RWPE1 (cell line): Measurements from ENCODE around the gene HTT.
A peak's percentile ranks its signal among the peaks of the same experiment; 100 is the strongest.

Source experiments
- CTCF ChIA-PET: fragments of 350-600 bp; sonication (Branson Sonifier 250); formaldehyde crosslinking; extraction: SDS; loops from one replicate; lab custom pipeline; 2021; lab: Yijun Ruan, JAX
- POLR2A ChIA-PET: fragments of 400-600 bp; formaldehyde crosslinking; extraction: SDS; loops from one replicate; lab custom pipeline; 2020; ENCODE audit warnings: antibody characterized with exemption; ENCODE audit not compliant: low non-redundant PET; lab: Yijun Ruan, JAX
- DNase-seq: peaks from one replicate; pipeline ENCODE4 v3.0.0; 2012; ENCODE audit warnings: low spot score
- H3K27ac ChIP-seq: fragments of 450-650 bp; 2 replicates; pipeline ENCODE4 v1.5.1; 2017
- CTCF ChIP-seq: fragments of 450-650 bp; conservative IDR thresholded peaks from 2 replicates; pipeline ENCODE4 v1.5.1; 2017; ENCODE audit warnings: low read depth, mild to moderate bottlenecking

The HTT gene

GRCh38 chr4:3240936-3241522, 166.5 kb downstream of the HTT start:
- no peak overlapping the region for H3K27ac ChIP-seq
- POLR2A ChIA-PET, result no interaction called here
- DNase-seq, result no peak
- CTCF ChIA-PET, result no interaction called here
- no peak for TF ChIP-seq CTCF

GRCh38 chr4:3241898-3242524, 167.5 kb downstream of the HTT start:
- ChIA-PET POLR2A (no interaction called here), CTCF (no interaction called here)
- no peak for TF ChIP-seq CTCF
- DNase-seq, result no peak
- no peak overlapping the region for H3K27ac ChIP-seq

- ChIA-PET CTCF (no interaction called here), POLR2A (no interaction called here)
- no peak for DNase-seq
- H3K27ac ChIP-seq, result peak overlapping the region; percentile 3; the same call in 1 of the 2 replicates
- no peak for TF ChIP-seq CTCF
Measured at GRCh38 chr4:3243136-3243780, 168.8 kb downstream of the HTT start.

GRCh38 chr4:3244002-3244401, 169.5 kb downstream of the HTT start:
- TF ChIP-seq CTCF, result no peak
- H3K27ac ChIP-seq, result peak overlapping the region; percentile 3; the same call in 1 of the 2 replicates
- ChIA-PET CTCF (no interaction called here), POLR2A (no interaction called here)
- no peak for DNase-seq

GRCh38 chr4:3244747-3245146, 170.3 kb downstream of the HTT start:
- ChIA-PET POLR2A (no interaction called here), CTCF (no interaction called here)
- DNase-seq, result no peak
- no peak for TF ChIP-seq CTCF
- H3K27ac ChIP-seq, result no peak overlapping the region

GRCh38 chr4:3245676-3246075, 171.2 kb downstream of the HTT start:
- POLR2A ChIA-PET, result no interaction called here
- DNase-seq, result no peak
- CTCF ChIA-PET, result no interaction called here
- TF ChIP-seq CTCF, result no peak
- no peak overlapping the region for H3K27ac ChIP-seq
